Measurements from ENCODE around the gene KRTAP1-5.

- no peak for TF ChIP-seq POLR2A (IDR thresholded peaks at IDR 0.05; ENCODE audit: low read depth, low read length)
- TF ChIP-seq EZH2 (IDR thresholded peaks at IDR 0.05; ENCODE audit: borderline replicate concordance, low read depth, low read length, severe bottlenecking) = no peak
- TF ChIP-seq CTCF (IDR thresholded peaks at IDR 0.05; ENCODE audit: extremely low read depth in 1 of 2, insufficient read depth in 1 of 2, low read depth in 1 of 2, low read length in 2 of 2) = no peak
- TF ChIP-seq FOS (IDR thresholded peaks at IDR 0.05; ENCODE audit: borderline replicate concordance, insufficient read depth, low read length) = no peak
- TF ChIP-seq POLR2AphosphoS5 (IDR thresholded peaks at IDR 0.05; ENCODE audit: insufficient read depth, low read depth, low read length) = no peak
- no peak for TF ChIP-seq MAX (IDR thresholded peaks at IDR 0.05; ENCODE audit: insufficient read depth, insufficient read length)
These were observed 11.6 kb downstream of the KRTAP1-5 start for GRCh38 chr17:41015454-41015853.

Data from endothelial cell of umbilical vein (primary cell).